Glomerular visceral epithelial cell (primary cell): ENCODE results near the gene IDS.
"Not testable (repeated sequence)": the region's sequence is repeated elsewhere in the genome, so short reads cannot be mapped to it uniquely, and the experiment has no call there.

ENCODE experiments used
- DNase-seq: peaks from one replicate; pipeline ENCODE4 v3.0.0-alpha.2; 2016; ENCODE audit errors: extremely low spot score

Gene IDS

DNA sequence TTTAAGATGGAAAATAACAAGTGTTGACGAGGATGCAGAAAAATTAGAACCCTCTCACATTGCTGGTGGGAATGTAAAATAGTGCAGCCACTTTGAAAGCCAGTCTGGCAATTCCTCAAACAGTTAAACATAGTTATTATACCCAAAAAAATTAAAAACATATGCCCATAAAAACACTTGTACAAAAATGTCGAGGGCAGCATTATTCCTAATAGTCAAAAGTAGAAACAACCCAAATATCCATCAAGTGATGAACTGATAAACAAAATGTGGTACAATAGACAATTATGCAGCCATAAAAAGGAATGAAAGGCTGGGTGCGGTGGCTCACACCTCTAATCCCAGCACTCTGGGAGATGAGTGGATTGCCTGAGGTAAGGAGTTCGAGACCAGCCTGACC, 6.3 kb downstream of the IDS start:
- no peak for DNase-seq

DNA sequence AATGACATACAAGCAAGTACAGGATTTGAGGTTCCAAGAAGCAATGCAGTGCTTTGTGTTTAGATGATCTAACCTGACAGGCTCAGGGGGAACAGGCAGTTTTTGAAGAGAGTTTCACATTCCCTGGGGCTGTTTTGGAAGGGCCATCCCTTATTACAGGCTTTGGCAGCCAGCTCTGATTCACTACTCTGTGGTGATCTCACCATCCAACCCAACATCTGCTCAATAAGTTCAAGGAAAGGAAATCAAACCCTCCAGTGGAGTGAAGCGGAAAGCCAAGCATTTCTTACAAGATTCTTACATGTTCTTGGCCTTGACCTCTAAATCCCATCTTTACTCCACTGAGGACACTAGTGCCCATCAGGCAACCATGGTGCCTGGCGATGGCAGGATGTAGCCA, 7.5 kb downstream of the IDS start:
- peak; percentile 44 for DNase-seq

DNA sequence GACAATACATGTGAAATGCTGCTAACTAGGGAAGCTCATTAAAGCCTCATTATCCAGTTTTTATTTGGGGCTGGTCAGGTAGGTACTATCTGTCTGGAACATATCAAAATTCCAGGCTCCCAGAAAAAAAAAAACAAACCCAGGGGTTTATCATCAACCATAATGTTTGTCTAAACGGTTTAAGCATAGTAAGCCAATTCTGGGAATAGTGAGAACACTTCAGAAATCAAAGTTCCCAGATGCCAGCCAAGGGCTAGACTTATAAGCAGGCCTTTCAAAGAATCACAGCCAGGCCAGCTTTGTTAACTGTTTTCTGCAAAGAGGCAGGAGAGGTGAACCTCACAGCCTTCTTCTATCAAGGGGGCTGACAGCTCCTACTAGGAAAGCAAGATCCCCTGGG, 8.1 kb downstream of the IDS start:
- no peak for DNase-seq

DNA sequence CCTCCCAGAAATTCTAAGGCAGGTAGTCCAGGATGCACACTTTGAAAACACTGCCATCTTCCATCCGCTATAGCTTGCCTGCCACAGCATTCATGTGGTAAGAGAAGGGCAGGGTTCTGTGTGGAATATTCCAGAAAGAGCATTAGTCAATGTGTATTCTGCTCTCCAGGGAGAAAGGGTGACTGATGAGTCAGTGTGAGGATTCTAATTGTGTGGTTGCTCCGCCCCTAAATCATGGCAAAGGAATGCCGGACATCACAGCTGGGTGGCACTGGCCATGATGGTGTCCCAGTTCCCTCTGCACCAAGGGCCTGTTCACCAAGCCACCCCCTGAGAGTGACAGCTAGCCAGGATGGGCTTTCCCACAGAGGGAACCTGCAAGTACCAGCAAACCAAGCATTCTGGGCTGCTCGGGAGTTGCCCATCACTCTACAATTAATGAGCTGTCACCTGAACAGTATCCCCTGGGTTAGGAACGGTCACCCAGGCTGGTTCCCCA, 9.5 kb downstream of the IDS start:
- peak; percentile 78 for DNase-seq

DNA sequence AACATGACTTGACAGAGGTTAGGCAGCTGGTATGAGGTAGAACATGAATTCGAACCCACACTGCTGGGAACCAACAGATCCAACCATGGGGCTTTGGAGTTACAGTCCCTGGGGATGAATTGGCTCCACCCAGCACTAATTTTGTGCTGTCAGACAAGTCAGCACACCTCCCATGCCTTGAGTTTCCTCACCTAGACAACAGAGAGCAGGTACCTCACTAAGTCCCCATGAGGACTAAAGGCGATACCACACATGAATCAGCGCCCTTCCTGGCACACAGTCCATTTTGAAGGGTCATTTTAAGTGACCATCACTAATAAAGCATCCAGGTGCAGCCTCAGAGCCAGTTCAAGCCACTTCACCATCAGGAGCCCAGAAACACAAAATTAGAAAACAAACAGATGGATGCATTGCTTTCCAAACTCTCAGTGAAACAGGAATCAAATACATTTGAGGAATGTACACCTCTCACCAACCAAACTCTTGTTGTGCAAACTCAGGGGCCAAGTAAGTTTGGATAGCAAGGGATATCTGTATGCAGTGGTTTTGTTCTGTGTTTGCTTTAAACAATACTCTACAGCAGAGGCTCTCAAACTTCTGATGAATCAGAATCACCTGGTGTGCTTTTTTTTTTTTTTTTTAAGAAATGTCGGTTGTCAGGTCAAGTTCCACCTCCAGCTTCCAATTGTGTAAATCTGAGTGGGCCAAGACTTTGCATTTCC, 10.1 kb downstream of the IDS start:
- DNase-seq: no peak

DNA sequence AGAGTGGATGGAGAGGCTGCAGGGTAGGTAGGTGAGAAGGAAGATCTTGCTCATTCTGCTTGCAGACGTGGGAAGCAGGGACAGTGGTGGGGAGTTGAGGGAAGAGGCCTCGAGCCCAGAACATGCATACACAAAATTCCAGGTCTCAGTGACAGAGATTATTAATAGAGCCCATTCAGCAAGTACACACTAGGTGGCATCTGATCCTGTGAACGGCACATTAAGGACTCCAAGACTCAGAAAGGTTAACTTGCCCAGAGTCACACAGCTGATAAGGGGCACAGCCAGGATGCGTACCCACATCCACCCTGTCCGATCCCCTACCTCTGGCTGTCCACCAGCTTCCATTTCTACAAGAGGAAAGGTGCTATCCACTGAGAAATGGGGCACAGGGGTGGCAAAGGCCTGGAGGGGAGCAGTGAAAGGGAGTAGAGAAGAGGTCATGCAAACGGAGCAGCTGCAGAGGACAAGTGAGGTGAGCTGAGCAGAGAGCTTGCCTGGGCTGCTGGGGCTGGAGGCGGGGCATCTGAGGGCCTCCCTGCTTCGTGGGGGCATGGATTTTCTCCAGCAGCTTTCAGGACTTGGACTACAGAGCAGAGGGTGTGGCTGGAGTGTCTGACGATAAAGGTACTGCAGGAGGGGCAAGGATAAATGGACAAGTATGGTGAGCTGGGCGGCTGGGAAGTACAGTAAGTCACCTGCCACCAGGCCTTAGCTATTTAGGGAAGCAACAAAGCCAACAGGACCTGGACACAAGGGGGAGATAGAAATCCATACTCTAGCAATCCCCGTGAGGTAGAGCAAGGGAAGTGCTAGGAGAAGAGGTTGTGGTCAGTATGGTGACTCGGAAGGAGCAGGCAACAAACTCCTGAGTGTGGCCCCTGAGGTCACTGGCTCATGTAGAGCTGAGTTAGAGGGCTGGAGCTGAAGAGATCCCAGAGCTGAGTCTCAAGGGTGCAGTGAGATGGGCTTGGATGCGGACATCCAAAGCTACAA, 11.2 kb downstream of the IDS start:
- DNase-seq: peak; percentile 33

DNA sequence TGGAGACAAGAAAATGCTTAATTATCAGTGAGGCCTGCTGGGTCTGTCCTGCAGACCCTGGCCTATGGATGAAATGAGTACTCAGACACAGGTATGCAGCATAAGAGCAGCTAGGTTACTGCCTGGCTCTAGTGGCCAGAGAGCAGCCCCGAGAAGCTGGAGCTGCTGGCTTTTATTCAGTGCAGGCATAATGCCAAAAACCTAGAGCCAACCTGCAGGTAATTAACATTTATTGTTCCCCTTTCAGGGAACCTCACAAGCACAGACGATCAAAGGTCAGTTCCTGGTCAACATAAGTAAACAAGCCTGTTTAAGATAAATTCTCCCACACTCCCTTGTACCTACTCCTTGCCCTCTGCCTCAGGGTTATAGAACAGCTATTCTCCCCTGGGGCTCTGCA, 13.3 kb downstream of the IDS start:
- DNase-seq: no peak

DNA sequence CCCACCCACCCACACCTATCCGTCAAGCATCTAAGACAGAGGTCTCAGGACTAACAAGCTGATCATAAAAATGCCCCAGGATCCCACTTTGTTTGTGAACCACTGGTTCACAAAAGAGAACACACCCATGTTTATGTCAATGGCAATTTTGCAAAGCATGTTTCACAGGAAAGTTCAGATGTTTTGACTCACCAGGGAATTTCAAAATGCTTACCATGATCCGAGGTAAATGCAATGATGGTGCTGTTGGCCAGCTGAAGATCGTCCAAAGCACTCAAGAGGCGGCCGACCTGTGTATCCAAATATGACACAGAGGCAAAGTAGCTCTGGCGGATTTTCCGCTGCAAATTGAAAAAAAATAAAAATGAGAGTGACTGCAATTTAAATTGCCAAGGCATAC, 15.0 kb downstream of the IDS start:
- no peak for DNase-seq

DNA sequence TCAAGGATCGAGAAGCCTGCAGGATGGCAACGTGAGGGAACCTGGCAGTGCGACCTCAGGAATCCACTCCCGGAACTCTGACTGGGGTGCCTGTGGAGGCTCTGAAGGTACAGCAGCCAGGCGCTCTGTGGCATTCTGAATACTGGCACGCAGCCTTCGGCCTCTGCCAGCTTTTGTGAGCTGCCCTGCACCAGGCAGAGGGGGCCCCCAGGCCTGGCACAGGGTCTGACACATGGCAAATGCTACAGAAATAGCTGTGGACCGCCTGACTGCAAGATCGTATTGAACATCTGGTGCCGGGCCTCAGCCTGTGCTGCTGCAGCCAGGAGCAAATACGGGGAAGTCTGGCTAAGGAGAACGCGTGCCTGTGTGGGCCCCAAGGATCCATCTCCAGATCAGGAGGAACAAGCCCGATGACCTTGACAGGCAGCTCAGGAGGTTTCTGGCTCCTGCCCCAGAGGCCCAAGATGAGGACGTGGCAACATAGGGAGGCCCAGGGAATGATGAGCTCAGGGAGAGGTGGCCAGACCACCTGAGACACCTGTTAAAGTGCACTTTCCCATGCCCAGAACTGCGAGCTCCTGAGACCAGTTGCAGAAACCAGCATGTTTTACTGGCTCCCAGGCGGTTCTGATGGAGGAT, 16.6 kb downstream of the IDS start:
- DNase-seq: not testable (repeated sequence)

DNA sequence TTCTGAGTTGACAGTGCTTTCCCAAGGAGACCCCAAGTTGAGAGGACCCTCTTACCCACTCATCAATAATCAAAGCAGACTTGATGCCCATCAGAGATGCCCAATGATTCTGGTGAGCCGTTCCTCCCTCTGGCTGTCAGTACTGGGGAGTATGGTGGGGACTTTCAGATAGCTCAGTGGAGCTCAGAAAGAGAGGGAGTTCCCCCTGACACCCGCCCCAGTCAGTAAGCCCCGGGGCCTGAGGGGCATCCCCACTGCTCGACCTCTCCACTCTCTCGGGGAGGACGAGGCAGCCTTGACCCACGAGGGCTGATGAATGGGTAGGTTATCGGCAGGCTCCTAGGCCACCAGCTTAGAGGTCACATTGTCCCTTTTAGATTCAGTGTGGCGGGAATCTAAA, 17.1 kb downstream of the IDS start:
- not testable (repeated sequence) for DNase-seq

DNA sequence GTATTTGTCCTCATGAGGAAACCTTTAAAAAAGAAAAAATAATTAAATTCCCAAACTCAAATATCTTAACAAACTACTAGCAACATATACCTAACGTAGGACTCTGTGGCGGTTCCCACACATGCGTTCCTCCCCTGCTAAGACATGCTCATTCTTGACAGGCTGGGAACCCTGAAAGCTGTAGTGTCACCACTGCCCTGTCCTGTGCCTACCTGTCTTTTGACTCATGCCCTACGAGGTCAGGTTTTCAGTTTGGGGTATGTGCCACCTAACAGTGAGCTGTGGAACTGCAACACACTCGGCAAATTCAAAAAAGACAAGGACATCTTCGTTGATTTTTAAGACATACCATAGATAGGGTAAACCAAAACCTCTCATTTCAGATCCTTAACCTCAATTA, 17.8 kb downstream of the IDS start:
- no peak for DNase-seq

DNA sequence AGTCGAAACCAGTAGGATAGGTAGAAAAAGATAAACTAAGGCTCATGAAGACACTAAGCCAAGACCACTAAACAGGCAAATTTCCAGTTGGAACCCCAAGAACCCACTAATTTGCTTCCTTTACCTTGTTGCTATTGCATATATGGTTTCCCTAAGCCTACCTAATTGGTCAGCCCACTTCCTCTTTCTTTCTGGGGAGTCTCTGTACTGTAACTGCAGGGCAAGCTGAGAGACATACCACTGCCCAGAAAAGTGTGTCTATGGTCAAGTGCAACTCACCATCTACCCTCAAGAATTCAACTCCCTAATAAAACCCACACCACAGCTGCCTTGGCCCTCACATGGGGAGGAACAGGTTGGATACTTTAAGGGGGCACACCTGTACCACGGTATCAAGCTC, 28.6 kb downstream of the IDS start:
- DNase-seq: no peak

DNA sequence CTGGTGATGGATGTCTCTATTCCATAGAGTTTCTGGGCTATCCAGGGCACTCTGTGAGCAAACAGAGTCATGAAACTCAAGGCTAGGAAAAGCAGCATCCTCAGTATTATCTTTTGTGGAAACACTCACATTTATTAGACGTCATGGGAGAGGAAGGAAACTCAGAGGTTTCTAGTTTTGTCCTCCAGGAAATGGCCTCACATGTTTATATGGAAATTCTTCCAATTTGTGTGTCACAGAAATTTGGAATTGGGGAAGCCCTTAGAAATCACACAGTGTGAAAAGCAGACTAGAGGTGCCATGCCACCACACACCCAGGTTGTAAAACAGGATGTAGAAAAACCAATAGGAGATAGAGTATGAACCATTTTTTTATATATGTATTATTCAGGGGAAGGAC, 31.1 kb downstream of the IDS start:
- no peak for DNase-seq

DNA sequence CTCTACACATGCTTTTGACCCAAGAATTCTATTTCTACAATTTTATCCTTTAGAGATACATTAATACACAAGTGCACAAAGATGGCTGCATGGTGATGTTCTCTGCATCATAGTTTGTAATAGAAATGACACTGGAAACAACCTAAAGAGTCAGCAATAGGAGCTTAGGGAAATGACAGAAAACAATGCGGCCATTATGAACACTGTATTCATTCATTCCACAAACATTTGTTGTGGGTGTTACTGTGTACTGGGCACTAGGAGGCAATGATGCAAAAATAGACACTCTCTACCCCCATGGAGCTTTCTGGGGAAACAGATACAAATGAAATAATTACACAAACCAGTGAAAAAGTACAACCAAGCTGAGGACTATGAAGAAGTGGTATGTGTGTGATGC, 32.0 kb downstream of the IDS start:
- no peak for DNase-seq

DNA sequence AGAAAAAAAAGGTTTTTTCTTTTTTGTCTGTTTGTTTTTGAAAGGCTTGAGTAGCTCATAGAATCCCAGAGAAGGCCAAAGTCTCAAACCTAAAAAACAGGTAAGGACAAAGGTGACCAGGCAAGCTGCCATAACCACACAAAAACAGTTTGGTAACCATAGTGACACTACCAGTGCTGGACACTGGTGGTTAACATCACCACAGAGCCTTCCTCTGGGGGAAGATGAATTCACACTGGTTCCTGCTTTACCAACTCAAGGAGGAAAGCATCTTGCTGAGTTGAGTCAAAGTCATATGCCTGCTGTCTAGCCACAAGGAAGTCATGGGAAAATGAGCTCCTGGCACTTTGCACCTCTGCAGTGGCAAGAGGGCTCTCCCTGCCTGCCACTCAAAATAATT, 32.5 kb downstream of the IDS start:
- peak; percentile 4 for DNase-seq

DNA sequence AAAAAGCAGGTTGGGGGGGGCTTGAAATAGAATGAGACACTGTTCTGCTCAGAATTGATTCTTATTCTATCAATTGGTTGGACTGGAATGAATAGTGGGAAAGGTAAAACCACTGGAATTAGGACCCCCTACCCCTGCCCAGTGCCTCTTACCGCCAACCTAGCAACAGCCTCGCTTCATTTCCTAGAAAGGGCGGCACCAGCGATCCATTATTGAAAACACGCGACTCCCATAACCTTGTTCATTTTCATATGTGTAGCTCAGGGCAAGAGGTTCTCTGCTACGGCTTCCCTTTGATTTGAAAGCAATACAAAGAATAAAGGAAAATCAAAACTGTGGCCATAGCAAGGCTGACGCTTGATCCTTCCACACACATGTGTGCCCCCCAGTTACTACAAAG, 33.7 kb downstream of the IDS start:
- no peak for DNase-seq

DNA sequence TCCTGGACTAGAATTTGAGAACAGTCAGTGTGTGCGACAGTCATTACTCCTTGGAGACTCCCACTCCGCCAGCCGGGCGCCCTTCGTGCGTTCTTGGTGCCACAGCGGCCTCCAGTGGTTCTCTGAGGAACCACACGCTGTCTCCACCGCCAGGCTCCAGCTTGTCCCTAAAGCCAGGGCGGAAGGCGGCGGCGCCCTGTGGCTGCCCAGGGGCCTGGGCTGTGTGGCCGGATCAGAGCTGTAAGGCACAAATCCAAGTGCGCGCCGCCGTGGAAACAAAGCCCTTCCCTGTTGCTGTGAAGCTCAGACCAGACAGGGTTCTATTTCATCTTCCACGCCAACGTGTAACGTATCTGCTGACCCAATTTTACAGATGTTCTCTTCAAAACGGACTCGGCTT, 34.2 kb downstream of the IDS start:
- DNase-seq: peak; percentile 60

DNA sequence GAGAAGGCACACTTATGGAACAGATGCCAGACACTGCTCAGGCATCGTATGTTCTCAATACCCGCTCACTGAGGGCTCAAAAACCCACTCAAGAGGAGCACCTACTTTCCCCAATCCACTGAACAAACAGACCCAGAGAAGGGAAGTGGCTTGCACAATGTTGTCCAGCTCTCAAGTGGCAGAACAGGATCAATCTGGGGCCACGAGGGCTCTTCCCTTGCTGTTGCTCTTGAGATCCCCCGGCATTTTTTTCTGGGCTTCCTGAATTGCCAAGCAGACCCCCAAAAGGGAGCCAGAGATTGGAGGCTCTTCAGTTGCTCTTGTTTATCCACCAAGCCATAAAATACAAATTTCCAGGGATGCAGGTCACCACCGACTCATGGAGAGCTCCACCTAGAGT, 35.7 kb downstream of the IDS start:
- DNase-seq: no peak

DNA sequence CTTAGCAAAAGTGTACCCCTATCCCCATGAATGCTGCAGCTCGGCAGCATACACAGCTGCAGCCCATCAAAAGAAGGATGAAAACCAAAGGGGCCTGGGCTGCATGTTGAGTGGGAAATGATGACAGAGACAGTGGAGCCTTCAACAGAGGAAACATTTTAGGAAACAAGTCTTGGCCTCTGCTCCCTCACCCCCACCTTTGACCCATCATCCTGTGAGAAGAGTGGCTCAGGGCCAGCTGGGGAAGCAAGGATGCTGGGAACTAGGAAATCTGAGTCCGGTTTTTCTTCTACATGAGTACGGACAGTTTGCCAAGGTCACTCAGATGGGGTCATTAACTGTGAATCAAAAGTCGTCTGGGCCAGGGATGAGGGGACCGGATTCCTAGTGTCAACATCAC, 37.2 kb downstream of the IDS start:
- DNase-seq: no peak

DNA sequence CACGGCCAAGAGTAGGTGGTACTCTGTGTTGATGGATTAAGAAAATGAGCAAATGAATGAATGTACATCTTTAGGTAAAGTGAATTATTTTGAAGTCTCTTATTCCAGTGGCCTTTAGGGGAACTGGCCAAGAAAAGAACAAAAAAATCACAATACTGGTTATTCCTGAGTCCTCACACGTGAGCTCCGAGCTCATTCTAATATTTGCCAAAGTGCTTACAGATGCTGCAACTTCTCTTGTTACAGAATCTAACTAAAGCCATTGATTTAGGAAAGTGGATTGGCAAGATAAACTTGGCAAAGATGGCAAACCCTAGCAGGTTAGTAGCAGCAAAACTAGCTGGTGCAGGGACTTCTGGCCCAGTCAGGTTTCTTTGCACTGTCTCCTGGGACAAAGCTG, 37.6 kb downstream of the IDS start:
- DNase-seq: no peak

DNA sequence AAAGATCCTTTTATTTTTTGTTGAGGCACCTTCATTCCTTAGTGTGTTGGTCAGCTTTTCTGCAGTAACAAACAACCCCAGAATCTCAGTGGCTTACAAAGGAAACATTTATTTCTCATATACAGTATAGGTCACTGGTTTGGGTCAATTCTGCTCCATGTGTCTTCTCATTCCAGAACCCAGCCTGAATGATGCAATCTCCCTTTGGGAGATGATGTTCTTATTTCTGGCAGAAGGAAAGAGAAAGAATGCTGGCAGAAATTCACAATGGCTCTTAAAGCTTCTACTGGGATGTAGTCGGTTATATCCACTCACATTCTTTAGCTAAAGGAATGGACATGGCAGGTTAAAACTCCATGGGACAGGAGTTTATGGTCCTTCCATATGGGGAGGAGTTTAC, 42.3 kb downstream of the IDS start:
- no peak for DNase-seq

DNA sequence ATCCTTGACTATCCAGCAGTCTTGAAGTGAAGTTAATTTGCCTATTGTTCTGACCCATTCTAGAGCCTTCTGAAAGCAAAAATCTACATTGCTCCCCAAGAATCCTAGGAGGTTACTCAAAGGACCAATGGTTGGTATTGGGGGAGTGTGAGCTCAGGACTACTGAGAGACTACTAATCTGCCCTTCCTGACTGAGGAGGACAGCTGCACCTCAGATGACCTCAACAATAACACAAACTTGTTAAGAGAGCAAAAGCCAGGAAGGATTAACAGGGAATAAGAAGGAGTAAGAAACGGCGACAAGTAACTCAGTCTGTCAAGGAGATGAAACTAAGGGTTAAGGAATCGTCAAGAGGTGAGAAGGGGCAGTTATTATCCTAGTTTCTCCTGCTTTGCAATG, 43.4 kb downstream of the IDS start:
- no peak for DNase-seq

DNA sequence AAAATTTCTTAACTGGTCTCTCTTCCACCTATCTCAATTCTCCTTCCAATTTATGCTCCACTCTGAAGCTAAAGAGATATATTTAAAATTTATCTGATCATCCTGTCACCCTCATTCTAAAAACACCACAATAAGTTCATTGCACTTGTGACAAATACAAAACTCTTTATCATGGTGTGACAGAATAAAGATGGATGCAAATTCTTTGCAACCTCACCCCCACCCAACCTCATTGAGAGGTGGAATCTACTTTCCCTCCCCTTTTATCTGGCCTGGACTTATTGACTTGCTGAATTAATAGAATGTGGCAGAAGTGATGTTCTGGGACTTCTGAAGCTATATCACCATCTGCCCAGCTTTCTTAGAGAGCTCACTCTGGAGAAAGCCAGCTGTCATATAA, 46.5 kb downstream of the IDS start:
- DNase-seq: no peak
